Keratinocyte (primary cell): Measurements from ENCODE around the gene MOB2. TPM values are rescaled to one million over a fixed set of nuclear protein-coding genes. Genes with fewer than 3 reads are reported as not detected.

Experiments
- DNase-seq: peaks from one replicate; pipeline ENCODE4 v3.0.0-alpha.2; 2011; ENCODE audit warnings: low read depth, missing footprints, low spot score
- FAIRE-seq: peaks from 2 replicates; lab custom pipeline; 2011; peaks lifted over from hg19 to GRCh38; lab: Jason Lieb, UNC
- H2AFZ ChIP-seq: 2 replicates; pipeline ENCODE4 v1.6.0; 2012; ENCODE audit warnings: low read length, control low read depth, inconsistent platforms; ENCODE audit not compliant: control insufficient read depth
- H3K27ac ChIP-seq: 2 replicates; pipeline ENCODE4 v1.5.1; 2011; ENCODE audit warnings: low read length; ENCODE audit not compliant: control insufficient read depth, insufficient read depth
- H3K27me3 ChIP-seq: 3 replicates; pipeline ENCODE4 v1.6.0; 2011; ENCODE audit warnings: low read length; ENCODE audit not compliant: control insufficient read depth, insufficient read depth; ENCODE audit errors: extremely low read depth
- H3K36me3 ChIP-seq, 2 experiments: 2 replicates in 1 of 2; 3 replicates in 1 of 2; pipeline ENCODE4 v1.5.1; 2011; ENCODE audit warnings: low read length in 2 of 2, mild to moderate bottlenecking in 1 of 2; ENCODE audit not compliant: control insufficient read depth in 2 of 2, insufficient read depth in 2 of 2; ENCODE audit errors: extremely low read depth in 1 of 2
- H3K4me1 ChIP-seq: 3 replicates; pipeline ENCODE4 v1.5.1; 2011; ENCODE audit warnings: low read length; ENCODE audit not compliant: control insufficient read depth, insufficient read depth; ENCODE audit errors: extremely low read depth
- H3K4me2 ChIP-seq: 3 replicates; pipeline ENCODE4 v1.6.0; 2011; ENCODE audit warnings: low read depth, low read length; ENCODE audit not compliant: control insufficient read depth, insufficient read depth; ENCODE audit errors: extremely low read depth
- H3K4me3 ChIP-seq, 3 experiments: fragments of 200-600 bp in 1 of 3; sonication (generic) in 1 of 3; 2 replicates in 2 of 3; 3 replicates in 1 of 3; pipeline ENCODE4 v1.5.1; 2011 to 2016; ENCODE audit warnings: low read length in 3 of 3, mild to moderate bottlenecking in 3 of 3, control low read depth in 2 of 3, inconsistent platforms in 1 of 3, low read depth in 1 of 3, mixed read lengths in 1 of 3, mixed run types in 1 of 3, moderate library complexity in 1 of 3; ENCODE audit not compliant: control insufficient read depth in 2 of 3, insufficient read depth in 2 of 3; ENCODE audit errors: extremely low read depth in 1 of 3
- H3K79me2 ChIP-seq: 2 replicates; pipeline ENCODE4 v1.6.0; 2012; ENCODE audit warnings: low read length; ENCODE audit not compliant: control insufficient read depth, insufficient read depth
- H3K9ac ChIP-seq: 3 replicates; pipeline ENCODE4 v1.6.0; 2011; ENCODE audit warnings: low read length; ENCODE audit not compliant: control insufficient read depth, insufficient read depth; ENCODE audit errors: extremely low read depth
- H3K9me1 ChIP-seq: 3 replicates; pipeline ENCODE4 v1.6.0; 2011; ENCODE audit warnings: low read length; ENCODE audit not compliant: control insufficient read depth, insufficient read depth; ENCODE audit errors: extremely low read depth
- H3K9me3 ChIP-seq: 2 replicates; pipeline ENCODE4 v1.5.1; 2012; ENCODE audit warnings: low read depth, low read length; ENCODE audit not compliant: control insufficient read depth
- H4K20me1 ChIP-seq: 3 replicates; pipeline ENCODE4 v1.6.0; 2011; ENCODE audit warnings: low read length; ENCODE audit not compliant: control insufficient read depth, insufficient read depth; ENCODE audit errors: extremely low read depth
- CTCF ChIP-seq, 3 experiments: IDR thresholded peaks in 1 of 3; conservative IDR thresholded peaks in 1 of 3; optimal IDR thresholded peaks in 1 of 3; 2 replicates in 2 of 3; 3 replicates in 1 of 3; pipeline versions ENCODE3 to v1.5.1; 2011; ENCODE audit warnings: low read length in 3 of 3, mild to moderate bottlenecking in 3 of 3, moderate library complexity in 2 of 3, control low read depth in 1 of 3, inconsistent platforms in 1 of 3; ENCODE audit not compliant: insufficient read depth in 2 of 3; ENCODE audit errors: extremely low read depth in 1 of 3
- EZH2 ChIP-seq: IDR thresholded peaks from one replicate; pipeline ENCODE4 v1.6.1; 2012; ENCODE audit warnings: inconsistent platforms, mild to moderate bottlenecking, low read length, moderate library complexity
- dilution Hi-C: fragments of 300-500 bp; cut with MboI; formaldehyde crosslinking; loops from one replicate; pipeline ENCODE4 v1.7.0; 2020; ENCODE audit warnings: low sequenced_read_pairs; ENCODE audit not compliant: extremely low pct_ligation_motif_present
- polyA plus RNA-seq, 5 experiments: library from polyadenylated mRNA; depleted of rRNA in 3 of 5; stranded (reverse) in 3 of 5; stranded (forward) in 1 of 5; unstranded in 1 of 5; fragments of >200 nt; gene quantifications; 1 replicate in 1 of 5; 2 replicates in 3 of 5; 3 replicates in 1 of 5; pipeline versions ENCODE4 v1.2.1 to v1.2.3, GENCODE V29; 2011 to 2012; ENCODE audit warnings: missing spikeins in 2 of 5, low read depth in 1 of 5, low replicate concordance in 1 of 5

Gene MOB2
- polyA plus RNA-seq, 1 donor (not counting 4 experiments of a cell fraction or from before 2014, with no cell fraction given) = 37.7 TPM

- no peak for DNase-seq
- no peak for FAIRE-seq
- TF ChIP-seq EZH2 (no peak), CTCF (optimal IDR thresholded peaks at IDR 0.05 in 1 of 3, IDR thresholded peaks at IDR 0.05 in 1 of 3, conservative IDR thresholded peaks at IDR 0.05 in 1 of 3; ENCODE audit: extremely low read depth in 1 of 3, insufficient read depth in 2 of 3, low read length in 3 of 3) (no peak)
- Histone ChIP-seq H3K4me3 (no peak overlapping the region), H3K27me3 (no peaks in the 10 kb centered on the region), H2AFZ (no peak overlapping the region), H3K36me3 (no peaks in the 10 kb centered on the region), H3K27ac (no peak overlapping the region), H3K9me3 (no peaks in the 10 kb centered on the region), H3K4me2 (no peak overlapping the region), H4K20me1 (peaks cover 48% of the 10 kb centered on the region), H3K9ac (no peak overlapping the region), H3K79me2 (peaks cover 73% of the 10 kb centered on the region), H3K4me1 (no peaks in the 10 kb centered on the region), H3K9me1 (no peaks in the 10 kb centered on the region)
- dilution Hi-C loops = no loop called here
These were observed 20.4 kb upstream of the MOB2 start for GRCh38 chr11:1506981-1507380.

GRCh38 chr11:1505480-1505879, 18.9 kb upstream of the MOB2 start:
- DNase-seq = no peak
- Histone ChIP-seq H3K4me2 (no peak overlapping the region), H3K27me3 (no peaks in the 10 kb centered on the region), H2AFZ (no peak overlapping the region), H3K27ac (no peak overlapping the region), H3K9ac (no peak overlapping the region), H3K9me3 (no peaks in the 10 kb centered on the region), H3K4me1 (no peaks in the 10 kb centered on the region), H3K4me3 (no peak overlapping the region), H3K36me3 (no peaks in the 10 kb centered on the region), H3K9me1 (no peaks in the 10 kb centered on the region), H4K20me1 (peaks cover 53% of the 10 kb centered on the region), H3K79me2 (peaks cover 83% of the 10 kb centered on the region)
- dilution Hi-C loops = no loop called here
- TF ChIP-seq EZH2 (no peak), CTCF (optimal IDR thresholded peaks at IDR 0.05 in 1 of 3, IDR thresholded peaks at IDR 0.05 in 1 of 3, conservative IDR thresholded peaks at IDR 0.05 in 1 of 3; ENCODE audit: extremely low read depth in 1 of 3, insufficient read depth in 2 of 3, low read length in 3 of 3) (no peak)
- FAIRE-seq = no peak
